NCI-H446 (cell line): ENCODE results near the gene MTERF1.

Experiments used
- DNase-seq, 2 experiments: peaks; one replicate each; lab custom pipeline; 2025; lab: John Stamatoyannopoulos, UW

Gene MTERF1

GRCh38 chr7:91832493-91833045 lies 47.9 kb downstream of the MTERF1 start:
- DNase-seq = no peak

- DNase-seq = no peak
Observed at GRCh38 chr7:91827169-91827568, 53.3 kb downstream of the MTERF1 start.

- DNase-seq = peak in 1 of 2 experiments; percentile 11
Observed at GRCh38 chr7:91826377-91826776, 54.1 kb downstream of the MTERF1 start.

- DNase-seq = no peak
Observed at GRCh38 chr7:91824201-91824600, 56.3 kb downstream of the MTERF1 start.
